Heart right ventricle (tissue), 16 donors: ENCODE results near the gene MAP3K20. TPM values are rescaled to one million over a fixed set of nuclear protein-coding genes. Genes with fewer than 3 reads are reported as not detected.
A peak's percentile ranks its signal among the peaks of the same experiment; 100 is the strongest.

Experiments
- ATAC-seq, 8 donors: fragments of 200-7000 bp; cut with Tn5 transposase; one replicate each; pipeline ENCODE4 v1.9.1; 2020; ENCODE audit warnings: mild to moderate bottlenecking in 8 of 8, moderate library complexity in 8 of 8, moderate number of reproducible peaks in 1 of 8
- DNase-seq, 2 donors: peaks; one replicate each; pipeline ENCODE4 v3.0.0-alpha.2; 2020
- H3K27ac ChIP-seq, 10 donors: fragments of 200-600 bp; sonication (generic) in 2 of 10; one replicate each; pipeline versions ENCODE4 v1.5.0 to v1.8.0; 2020 to 2022; ENCODE audit warnings: mild to moderate bottlenecking in 3 of 10
- H3K27me3 ChIP-seq, 7 donors: fragments of 200-600 bp; one replicate each; pipeline ENCODE4 v1.8.0; 2021 to 2022; ENCODE audit warnings: mild to moderate bottlenecking in 2 of 7
- H3K36me3 ChIP-seq, 9 donors: fragments of 200-600 bp; sonication (generic) in 1 of 9; one replicate each; pipeline versions ENCODE4 v1.5.0 to v1.8.0; 2020 to 2022; ENCODE audit warnings: mild to moderate bottlenecking in 2 of 9
- H3K4me1 ChIP-seq, 9 donors: fragments of 200-600 bp; sonication (generic) in 1 of 9; one replicate each; pipeline versions ENCODE4 v1.5.0 to v1.8.0; 2020 to 2022; ENCODE audit warnings: mild to moderate bottlenecking in 4 of 9
- H3K4me3 ChIP-seq, 10 donors: fragments of 200-600 bp; sonication (generic) in 2 of 10; one replicate each; pipeline versions ENCODE4 v1.5.0 to v1.8.0; 2020 to 2022; ENCODE audit warnings: mild to moderate bottlenecking in 7 of 10, moderate library complexity in 2 of 10
- H3K9me3 ChIP-seq, 11 donors: fragments of 200-600 bp in 10 of 11; sonication (generic) in 2 of 11; one replicate each; pipeline versions ENCODE4 v1.5.0 to v1.8.0; 2013 to 2022; ENCODE audit warnings: mild to moderate bottlenecking in 2 of 11, control low read depth in 1 of 11, moderate library complexity in 1 of 11
- WGBS, 2 donors: extraction: QIAGEN DNeasy Blood & Tissue Kit; methylation state at CpG; one replicate each; pipeline ENCODE4 v1.1.7; 2013; ENCODE audit warnings: inconsistent platforms in 1 of 2; 5-methylcytosine and 5-hydroxymethylcytosine counted together
- intact Hi-C, 10 donors: fragments of 100-400 bp; cut with DNase I; formaldehyde crosslinking; loops; one replicate each; pipeline versions ENCODE4 v1.11.1 to v1.14.2; 2022
- polyA plus RNA-seq, 2 donors: library from polyadenylated mRNA; stranded (reverse); fragments of 200-250 nt; gene quantifications; one replicate each; pipeline ENCODE4 v1.2.3, GENCODE V29; 2013
- total RNA-seq, 10 donors: library from RNA; stranded (reverse); fragmentation: NEBNext Ultra II Directional in 3 of 10; extraction: Animal tissue kit (Norgen Biotek cat#: 25700) in 3 of 10; gene quantifications; one replicate each; pipeline versions ENCODE4 v1.2.1 to v1.2.4, GENCODE V29; 2021 to 2023
- TF ChIP-seq, protein P1 (sequence below), 9 donors: fragments of 200-600 bp; sonication (generic) in 2 of 9; IDR thresholded peaks; one replicate each; pipeline versions ENCODE4 v1.5.0 to v1.8.0; 2021 to 2022; ENCODE audit warnings: antibody characterized with exemption in 9 of 9, mild to moderate bottlenecking in 5 of 9, moderate library complexity in 1 of 9
- donor health status: Arrhythmogenic right ventricular cardiomyopathy.
- donor health status: ischemic (EF 13 %, LVEDD 7.1; RV severe dilation, severe dysfunction).
- donor health status: healthy with polysubstance abuse.
- donor health status: DM: no; HTN: yes; CAD: no.
- donor health status: DM: no; HTN: no; CAD: no.
- donor health status: ischemic (EF 25% LVEDD 6.9; RV normal size, moderate dysfunction).
- donor health status: ischemic (EF 25% LVEDD 5.7; RV mildly dilated, moderate dysfunction).
- donor health status: healthy.
- donor health status: DM: yes; HTN: yes; CAD: no.
- donor health status: Ischemic cardiomyopathy.
- donor health status: ischemic (EF 35%, LVEDD 5.7; RV mildly dilated, moderate dysfunction).
- donor health status: nonischemic (EF 11% LVEDD 7.7; RV severe dilation, severe dysfunction).
- donor health status: DM: yes; HTN: yes; CAD: no.
- donor health status: PGD.
- donor health status: ischemic (EF 29% LVEDD 5.4; RV normal size, mild dysfunction).
- donor health status: nonischemic (EF 23%, LVEDD 6.1; RV moderate dilation, normal function).

MAP3K20 gene
- total and polyA plus RNA-seq, 12 donors, result 63.2 to 560 (median 420) TPM

GRCh38 chr2:173187941-173188788, 112.5 kb downstream of the MAP3K20 start:
- Histone ChIP-seq H3K9me3 (no peaks in the 10 kb centered on the region), H3K27me3 (no peaks in the 10 kb centered on the region), H3K36me3 (peaks cover 0 to 51% (median 0%) of the 10 kb centered on the region in 9 donors), H3K27ac (peak overlapping the region in 9 of 10 donors; percentile 18 to 87 (median 68)), H3K4me3 (no peak overlapping the region), H3K4me1 (peaks cover 0 to 96% (median 62%) of the 10 kb centered on the region in 9 donors)
- intact Hi-C loops, result loop anchor here in 1 of 10 donors (2.0 kb wide), 1 partner anchor 95 kb away; no protein-coding TSS in a partner anchor
- 46 to 50% methylated on average over 6 of the region's 6 CpGs for WGBS, 2 donors
- ATAC-seq (peak in 6 of 8 donors; percentile 44 to 75 (median 64)), DNase-seq (peak in 1 of 2 donors; percentile 59)
- TF ChIP-seq, protein P1, sequence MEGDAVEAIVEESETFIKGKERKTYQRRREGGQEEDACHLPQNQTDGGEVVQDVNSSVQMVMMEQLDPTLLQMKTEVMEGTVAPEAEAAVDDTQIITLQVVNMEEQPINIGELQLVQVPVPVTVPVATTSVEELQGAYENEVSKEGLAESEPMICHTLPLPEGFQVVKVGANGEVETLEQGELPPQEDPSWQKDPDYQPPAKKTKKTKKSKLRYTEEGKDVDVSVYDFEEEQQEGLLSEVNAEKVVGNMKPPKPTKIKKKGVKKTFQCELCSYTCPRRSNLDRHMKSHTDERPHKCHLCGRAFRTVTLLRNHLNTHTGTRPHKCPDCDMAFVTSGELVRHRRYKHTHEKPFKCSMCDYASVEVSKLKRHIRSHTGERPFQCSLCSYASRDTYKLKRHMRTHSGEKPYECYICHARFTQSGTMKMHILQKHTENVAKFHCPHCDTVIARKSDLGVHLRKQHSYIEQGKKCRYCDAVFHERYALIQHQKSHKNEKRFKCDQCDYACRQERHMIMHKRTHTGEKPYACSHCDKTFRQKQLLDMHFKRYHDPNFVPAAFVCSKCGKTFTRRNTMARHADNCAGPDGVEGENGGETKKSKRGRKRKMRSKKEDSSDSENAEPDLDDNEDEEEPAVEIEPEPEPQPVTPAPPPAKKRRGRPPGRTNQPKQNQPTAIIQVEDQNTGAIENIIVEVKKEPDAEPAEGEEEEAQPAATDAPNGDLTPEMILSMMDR (IDR thresholded peaks at IDR 0.05), result no peak

DNA sequence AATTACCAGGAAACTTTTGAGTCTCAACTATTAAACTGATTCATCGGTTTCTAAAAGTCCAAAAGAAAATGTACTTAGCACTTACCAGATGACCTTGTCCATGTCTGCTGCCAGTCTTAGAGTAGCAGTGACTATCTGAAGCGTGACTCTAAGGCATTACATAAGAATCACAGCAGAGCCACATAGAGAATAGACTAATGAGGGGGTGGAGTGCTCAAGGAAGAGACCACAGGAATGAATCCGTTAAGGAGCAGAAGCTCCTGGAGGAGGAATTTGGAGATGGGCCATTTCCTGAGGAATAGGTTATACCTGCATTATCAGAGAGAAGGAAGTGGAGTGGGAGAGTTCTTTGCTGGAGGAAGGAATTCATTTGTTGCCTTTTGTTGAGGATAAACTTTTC, 116.0 kb downstream of the MAP3K20 start:
- Histone ChIP-seq H3K4me3 (no peak overlapping the region), H3K4me1 (peaks cover 0 to 100% (median 69%) of the 10 kb centered on the region in 9 donors), H3K36me3 (peaks cover 0 to 49% (median 0%) of the 10 kb centered on the region in 9 donors), H3K27me3 (no peaks in the 10 kb centered on the region), H3K27ac (peak overlapping the region in 8 of 10 donors; percentile 12 to 68 (median 52)), H3K9me3 (no peaks in the 10 kb centered on the region)
- DNase-seq (no peak), ATAC-seq (peak in 3 of 8 donors; percentile 38 to 48 (median 43))
- intact Hi-C loops, result loop anchor here in 1 of 10 donors (5.0 kb wide), 1 partner anchor 99 kb away; no protein-coding TSS in a partner anchor
- 47 to 60% methylated on average over 3 of the region's 3 CpGs for WGBS, 2 donors
- TF ChIP-seq, protein P1 (IDR thresholded peaks at IDR 0.05), result no peak

- WGBS, 2 donors, result 47 to 56% methylated on average over 4 of the region's 4 CpGs
- Histone ChIP-seq H3K4me3 (no peak overlapping the region), H3K9me3 (no peaks in the 10 kb centered on the region), H3K27ac (peak overlapping the region in 7 of 10 donors; percentile 12 to 68 (median 59)), H3K36me3 (peaks cover 0 to 47% (median 0%) of the 10 kb centered on the region in 9 donors), H3K4me1 (peaks cover 0 to 99% (median 64%) of the 10 kb centered on the region in 9 donors), H3K27me3 (no peaks in the 10 kb centered on the region)
- ATAC-seq (no peak), DNase-seq (no peak)
- intact Hi-C loops, result loop anchor here in 1 of 10 donors (5.0 kb wide), 1 partner anchor 100 kb away; no protein-coding TSS in a partner anchor
- TF ChIP-seq, protein P1 (IDR thresholded peaks at IDR 0.05), result no peak
Observed at GRCh38 chr2:173192071-173192470, 116.4 kb downstream of the MAP3K20 start.

DNA sequence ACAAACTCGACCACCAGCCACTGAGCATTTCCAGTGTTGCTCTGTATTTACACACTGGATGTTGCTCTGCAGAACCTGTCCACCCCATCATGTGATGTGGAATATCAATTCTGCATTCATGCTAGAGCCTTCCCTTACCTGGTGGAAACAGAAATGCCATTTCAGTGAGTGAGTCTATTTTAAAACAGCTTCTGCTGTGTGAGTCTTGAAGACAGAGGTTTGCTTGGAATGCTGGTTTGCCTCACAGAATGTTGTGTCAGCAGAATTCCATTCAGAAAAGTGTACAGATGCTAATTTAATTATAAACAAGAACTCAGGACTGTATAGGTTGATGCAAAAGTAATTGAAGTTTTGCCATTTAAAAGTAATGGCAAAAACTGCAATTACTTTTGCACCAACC, 118.3 kb downstream of the MAP3K20 start:
- ATAC-seq (no peak), DNase-seq (no peak)
- H3K4me1 ChIP-seq, result peaks cover 0 to 84% (median 56%) of the 10 kb centered on the region in 9 donors
- H3K36me3 ChIP-seq, result peaks cover 0 to 53% (median 12%) of the 10 kb centered on the region in 9 donors
- TF ChIP-seq, protein P1 (IDR thresholded peaks at IDR 0.05), result no peak
- intact Hi-C loops, result loop anchor here in 1 of 10 donors (5.0 kb wide), 1 partner anchor 102 kb away; no protein-coding TSS in a partner anchor
- no peak overlapping the region for H3K4me3 ChIP-seq
- 76% methylated on average over 1 of the region's 1 CpG for WGBS, 2 donors
- no peaks in the 10 kb centered on the region for H3K27me3 ChIP-seq
- peak overlapping the region in 3 of 10 donors; percentile 11 to 67 (median 64) for H3K27ac ChIP-seq
- H3K9me3 ChIP-seq, result no peaks in the 10 kb centered on the region
